MM.1S (cell line): ENCODE data around the gene CA10.

Experiments used
- DNase-seq: peaks from one replicate; pipeline ENCODE4 v3.0.0-alpha.2; 2015
- H2AFZ ChIP-seq: fragments of 300-600 bp; sonication (generic); 2 replicates; pipeline ENCODE4 v1.6.0; 2016; ENCODE audit warnings: antibody characterized with exemption, low read length
- H3F3A ChIP-seq: fragments of 300-600 bp; sonication (generic); 2 replicates; pipeline ENCODE4 v1.6.1; 2016; ENCODE audit warnings: mild to moderate bottlenecking, antibody characterized with exemption, low read length, moderate library complexity, mixed read lengths; ENCODE audit not compliant: insufficient read depth
- H3K27ac ChIP-seq: fragments of 300-600 bp; sonication (generic); 2 replicates; pipeline ENCODE4 v1.5.1; 2016; ENCODE audit warnings: mild to moderate bottlenecking, low read length
- H3K27me3 ChIP-seq: fragments of 300-600 bp; sonication (generic); replicated peaks from 2 replicates; pipeline ENCODE4 v1.6.0; 2016; ENCODE audit warnings: low read length; ENCODE audit not compliant: insufficient read depth
- H3K36me3 ChIP-seq: fragments of 300-600 bp; sonication (generic); replicated peaks from 2 replicates; pipeline ENCODE4 v1.6.1; 2016; ENCODE audit warnings: mild to moderate bottlenecking, low read length, mixed read lengths; ENCODE audit not compliant: insufficient read depth
- H3K4me1 ChIP-seq: fragments of 300-600 bp; sonication (generic); 2 replicates; pipeline ENCODE4 v1.6.1; 2016; ENCODE audit warnings: low read length, mixed read lengths
- H3K4me2 ChIP-seq: fragments of 300-600 bp; sonication (generic); 2 replicates; pipeline ENCODE4 v1.6.0; 2016; ENCODE audit warnings: low read depth, low read length
- H3K4me3 ChIP-seq: fragments of 300-600 bp; sonication (generic); 2 replicates; pipeline ENCODE4 v1.5.1; 2016; ENCODE audit warnings: low read length, mixed read lengths
- H3K79me2 ChIP-seq: fragments of 300-600 bp; sonication (generic); 2 replicates; pipeline ENCODE4 v1.6.1; 2016; ENCODE audit warnings: mixed run types, low read length, mixed read lengths
- H3K9ac ChIP-seq: fragments of 300-600 bp; sonication (generic); 2 replicates; pipeline ENCODE4 v1.6.1; 2016; ENCODE audit warnings: low read length, mixed read lengths
- H3K9me2 ChIP-seq: fragments of 300-600 bp; sonication (generic); replicated peaks from 2 replicates; pipeline ENCODE4 v1.6.1; 2016; ENCODE audit warnings: mild to moderate bottlenecking, low read length, mixed read lengths; ENCODE audit not compliant: insufficient read depth
- H3K9me3 ChIP-seq: fragments of 300-600 bp; sonication (generic); replicated peaks from 2 replicates; pipeline ENCODE4 v1.6.1; 2016; ENCODE audit warnings: mild to moderate bottlenecking, low read length, mixed read lengths; ENCODE audit not compliant: insufficient read depth
- H4K20me1 ChIP-seq: fragments of 300-600 bp; sonication (generic); 2 replicates; pipeline ENCODE4 v1.6.1; 2016; ENCODE audit warnings: mild to moderate bottlenecking, low read length, moderate library complexity, mixed read lengths; ENCODE audit not compliant: insufficient read depth
- CTCF ChIP-seq: fragments of 300-600 bp; sonication (generic); IDR thresholded peaks from 2 replicates; pipeline ENCODE4 v1.5.1; 2016; ENCODE audit warnings: antibody characterized with exemption, low read length, mixed read lengths
- EZH2 ChIP-seq: fragments of 300-600 bp; sonication (generic); optimal IDR thresholded peaks from 2 replicates; pipeline ENCODE3; 2017; ENCODE audit warnings: low read depth, mild to moderate bottlenecking, antibody characterized with exemption, low read length, mixed read lengths
- EZH2phosphoT487 ChIP-seq: fragments of 300-600 bp; sonication (generic); IDR thresholded peaks from 2 replicates; pipeline ENCODE4 v1.6.1; 2018; ENCODE audit warnings: antibody characterized with exemption, low read length

CA10 gene

GRCh38 chr17:51585514-51586104, 572.9 kb downstream of the CA10 start:
- TF ChIP-seq EZH2phosphoT487 (no peak), EZH2 (no peak), CTCF (peak; percentile 80)
- H3K4me1 ChIP-seq, result no peaks in the 10 kb centered on the region
- peak; percentile 60 for DNase-seq

GRCh38 chr17:51580869-51581268, 577.6 kb downstream of the CA10 start:
- Histone ChIP-seq H3K79me2 (no peaks in the 10 kb centered on the region), H3K4me1 (no peaks in the 10 kb centered on the region), H3K27me3 (no peaks in the 10 kb centered on the region), H3K4me3 (no peak overlapping the region), H3K9ac (no peak overlapping the region), H3K4me2 (no peak overlapping the region), H3K9me3 (no peaks in the 10 kb centered on the region), H2AFZ (no peak overlapping the region), H3F3A (no peaks in the 10 kb centered on the region), H3K9me2 (no peaks in the 10 kb centered on the region), H4K20me1 (no peaks in the 10 kb centered on the region), H3K27ac (no peak overlapping the region), H3K36me3 (no peaks in the 10 kb centered on the region)
- TF ChIP-seq EZH2phosphoT487, result no peak
- no peak for TF ChIP-seq EZH2
- TF ChIP-seq CTCF, result no peak
- DNase-seq, result no peak

More at GRCh38 chr17:51585514-51586104, 572.9 kb downstream of the CA10 start:
- H3K27ac ChIP-seq, result no peak overlapping the region
- H3K9ac ChIP-seq, result no peak overlapping the region
- H3K9me3 ChIP-seq, result no peaks in the 10 kb centered on the region
- no peaks in the 10 kb centered on the region for H3K9me2 ChIP-seq
- no peak overlapping the region for H3K4me2 ChIP-seq
- H3K4me3 ChIP-seq, result no peak overlapping the region
- H3K36me3 ChIP-seq, result no peaks in the 10 kb centered on the region
- H4K20me1 ChIP-seq, result no peaks in the 10 kb centered on the region
- no peaks in the 10 kb centered on the region for H3K27me3 ChIP-seq
- H2AFZ ChIP-seq, result no peak overlapping the region
- H3F3A ChIP-seq, result no peaks in the 10 kb centered on the region
- no peaks in the 10 kb centered on the region for H3K79me2 ChIP-seq
